Measurements from ENCODE around the gene COX10.
A peak's percentile ranks its signal among the peaks of the same experiment; 100 is the strongest.
"Not testable (repeated sequence)": the region's sequence is repeated elsewhere in the genome, so short reads cannot be mapped to it uniquely, and the experiment has no call there.

Gene COX10

GRCh38 chr17:14214271-14214670, 145.0 kb downstream of the COX10 start:
- Histone ChIP-seq H3K4me1 (no peaks in the 10 kb centered on the region), H3K4me3 (no peak overlapping the region), H3K36me3 (replicated peaks) (0 out of 2 replicates have a peak, but pooled peaks cover 2% of the 10 kb centered on the region), H3K9me3 (no peaks in the 10 kb centered on the region), H3K27me3 (ENCODE audit: low read depth) (no peaks in the 10 kb centered on the region)
- DNase-seq (ENCODE audit: low spot score in 2 of 2): no peak
- in situ Hi-C loops (cut with MboI; ENCODE audit: low sequenced_read_pairs): loop anchor here (25.0 kb wide), 1 partner anchor 98 kb away; the partner anchor contains the start of gene HS3ST3B1

- Histone ChIP-seq H3K27me3 (ENCODE audit: low read depth) (no peaks in the 10 kb centered on the region), H3K36me3 (replicated peaks) (no peaks in the 10 kb centered on the region), H3K4me3 (no peak overlapping the region), H3K9me3 (no peaks in the 10 kb centered on the region), H3K4me1 (no peaks in the 10 kb centered on the region)
- DNase-seq (ENCODE audit: low spot score in 2 of 2): no peak
- in situ Hi-C loops (cut with MboI; ENCODE audit: low sequenced_read_pairs): loop anchor here (25.0 kb wide), 1 partner anchor 90 kb away; the partner anchor contains the start of gene HS3ST3B1
Measured at GRCh38 chr17:14222611-14223010, 153.3 kb downstream of the COX10 start.

- no peaks in the 10 kb centered on the region for H3K4me1 ChIP-seq
- no peaks in the 10 kb centered on the region for H3K27me3 ChIP-seq (ENCODE audit: low read depth)
- in situ Hi-C loops (cut with MboI; ENCODE audit: low sequenced_read_pairs): no loop called here
- DNase-seq (ENCODE audit: low spot score in 2 of 2): no peak
- H3K4me3 ChIP-seq: no peak overlapping the region
- no peaks in the 10 kb centered on the region for H3K9me3 ChIP-seq
- no peaks in the 10 kb centered on the region for H3K36me3 ChIP-seq (replicated peaks)
Measured at GRCh38 chr17:14225254-14225980, 156.1 kb downstream of the COX10 start.

- Histone ChIP-seq H3K36me3 (replicated peaks) (no peaks in the 10 kb centered on the region), H3K27me3 (ENCODE audit: low read depth) (no peaks in the 10 kb centered on the region), H3K4me3 (no peak overlapping the region), H3K4me1 (no peaks in the 10 kb centered on the region), H3K9me3 (no peaks in the 10 kb centered on the region)
- DNase-seq (ENCODE audit: low spot score in 2 of 2): no peak
- in situ Hi-C loops (cut with MboI; ENCODE audit: low sequenced_read_pairs): no loop called here
Measured at GRCh38 chr17:14227052-14227451, 157.7 kb downstream of the COX10 start.

- no peaks in the 10 kb centered on the region for H3K9me3 ChIP-seq
- no peaks in the 10 kb centered on the region for H3K4me1 ChIP-seq
- no peak for DNase-seq (ENCODE audit: low spot score in 2 of 2)
- in situ Hi-C loops (cut with MboI; ENCODE audit: low sequenced_read_pairs): no loop called here
- no peak overlapping the region for H3K4me3 ChIP-seq
- H3K27me3 ChIP-seq (ENCODE audit: low read depth): no peaks in the 10 kb centered on the region
- no peaks in the 10 kb centered on the region for H3K36me3 ChIP-seq (replicated peaks)
Measured at GRCh38 chr17:14228903-14229302, 159.6 kb downstream of the COX10 start.

GRCh38 chr17:14231187-14231586, 161.9 kb downstream of the COX10 start:
- H3K4me1 ChIP-seq; DNase-seq (ENCODE audit: low spot score in 2 of 2); H3K4me3 ChIP-seq; H3K36me3 ChIP-seq (replicated peaks); H3K9me3 ChIP-seq; in situ Hi-C loops (cut with MboI; ENCODE audit: low sequenced_read_pairs); H3K27me3 ChIP-seq (ENCODE audit: low read depth): not testable (repeated sequence)

GRCh38 chr17:14235047-14235446, 165.7 kb downstream of the COX10 start:
- H3K4me1 ChIP-seq; H3K36me3 ChIP-seq (replicated peaks); H3K9me3 ChIP-seq; H3K4me3 ChIP-seq; H3K27me3 ChIP-seq (ENCODE audit: low read depth); DNase-seq (ENCODE audit: low spot score in 2 of 2); in situ Hi-C loops (cut with MboI; ENCODE audit: low sequenced_read_pairs): not testable (repeated sequence)

- H3K27me3 ChIP-seq (ENCODE audit: low read depth); in situ Hi-C loops (cut with MboI; ENCODE audit: low sequenced_read_pairs); H3K36me3 ChIP-seq (replicated peaks); H3K4me1 ChIP-seq; DNase-seq (ENCODE audit: low spot score in 2 of 2); H3K4me3 ChIP-seq; H3K9me3 ChIP-seq: not testable (repeated sequence)
Measured at GRCh38 chr17:14236032-14236431, 166.7 kb downstream of the COX10 start.

- in situ Hi-C loops (cut with MboI; ENCODE audit: low sequenced_read_pairs): not testable (repeated sequence)
Measured at GRCh38 chr17:14236762-14237161, 167.5 kb downstream of the COX10 start, which contains the start of gene CDRT15. TSS of gene CDRT15 (minus strand) at chr17:14236862. CDS start at chr17:14236833, 29 bp downstream.

GRCh38 chr17:14239271-14239670, 170.0 kb downstream of the COX10 start:
- in situ Hi-C loops (cut with MboI; ENCODE audit: low sequenced_read_pairs); H3K4me3 ChIP-seq; H3K36me3 ChIP-seq (replicated peaks): not testable (repeated sequence)

More at GRCh38 chr17:14236762-14237161, 167.5 kb downstream of the COX10 start, which contains the start of gene CDRT15:
- DNase-seq (ENCODE audit: low spot score in 2 of 2); H3K4me3 ChIP-seq; H3K4me1 ChIP-seq; H3K36me3 ChIP-seq (replicated peaks); H3K27me3 ChIP-seq (ENCODE audit: low read depth); H3K9me3 ChIP-seq: not testable (repeated sequence)

GRCh38 chr17:14245002-14245401, 175.7 kb downstream of the COX10 start:
- DNase-seq (ENCODE audit: low spot score in 2 of 2): peak; percentile 16 to 35
- in situ Hi-C loops (cut with MboI; ENCODE audit: low sequenced_read_pairs): no loop called here
- H3K4me3 ChIP-seq: no peak overlapping the region
- H3K4me1 ChIP-seq: no peaks in the 10 kb centered on the region; the same call in 1 of the 2 replicates
- H3K36me3 ChIP-seq (replicated peaks): no peaks in the 10 kb centered on the region
- H3K27me3 ChIP-seq (ENCODE audit: low read depth): no peaks in the 10 kb centered on the region
- no peaks in the 10 kb centered on the region for H3K9me3 ChIP-seq

More at GRCh38 chr17:14239271-14239670, 170.0 kb downstream of the COX10 start:
- DNase-seq (ENCODE audit: low spot score in 2 of 2); H3K27me3 ChIP-seq (ENCODE audit: low read depth); H3K4me1 ChIP-seq; H3K9me3 ChIP-seq: not testable (repeated sequence)

GRCh38 chr17:14245629-14246028, 176.3 kb downstream of the COX10 start:
- no peaks in the 10 kb centered on the region for H3K9me3 ChIP-seq
- in situ Hi-C loops (cut with MboI; ENCODE audit: low sequenced_read_pairs): no loop called here
- no peak overlapping the region for H3K4me3 ChIP-seq
- H3K4me1 ChIP-seq: no peaks in the 10 kb centered on the region; the same call in 1 of the 2 replicates
- H3K27me3 ChIP-seq (ENCODE audit: low read depth): no peaks in the 10 kb centered on the region
- H3K36me3 ChIP-seq (replicated peaks): no peaks in the 10 kb centered on the region
- DNase-seq (ENCODE audit: low spot score in 2 of 2): no peak
